Stimulated activated CD4-positive, alpha-beta T cell treated with anti-CD3 and anti-CD28 coated beads, Interleukin-2, amount 100 ng/mL, for 4 hours (primary cell): ENCODE results near the gene PREX1.
"Not testable (repeated sequence)": the region's sequence is repeated elsewhere in the genome, so short reads cannot be mapped to it uniquely, and the experiment has no call there.

Source experiments
- DNase-seq: peaks from one replicate; pipeline ENCODE4 v3.0.0-alpha.2; 2020; ENCODE audit warnings: low read depth

Gene PREX1

GRCh38 chr20:48826480-48826879 is 1.3 kb downstream of the PREX1 start:
- not testable (repeated sequence) for DNase-seq

GRCh38 chr20:48826069-48826468 is 1.7 kb downstream of the PREX1 start:
- DNase-seq = no peak

- DNase-seq = no peak
These were observed 2.3 kb downstream of the PREX1 start for GRCh38 chr20:48825566-48825920.

DNA sequence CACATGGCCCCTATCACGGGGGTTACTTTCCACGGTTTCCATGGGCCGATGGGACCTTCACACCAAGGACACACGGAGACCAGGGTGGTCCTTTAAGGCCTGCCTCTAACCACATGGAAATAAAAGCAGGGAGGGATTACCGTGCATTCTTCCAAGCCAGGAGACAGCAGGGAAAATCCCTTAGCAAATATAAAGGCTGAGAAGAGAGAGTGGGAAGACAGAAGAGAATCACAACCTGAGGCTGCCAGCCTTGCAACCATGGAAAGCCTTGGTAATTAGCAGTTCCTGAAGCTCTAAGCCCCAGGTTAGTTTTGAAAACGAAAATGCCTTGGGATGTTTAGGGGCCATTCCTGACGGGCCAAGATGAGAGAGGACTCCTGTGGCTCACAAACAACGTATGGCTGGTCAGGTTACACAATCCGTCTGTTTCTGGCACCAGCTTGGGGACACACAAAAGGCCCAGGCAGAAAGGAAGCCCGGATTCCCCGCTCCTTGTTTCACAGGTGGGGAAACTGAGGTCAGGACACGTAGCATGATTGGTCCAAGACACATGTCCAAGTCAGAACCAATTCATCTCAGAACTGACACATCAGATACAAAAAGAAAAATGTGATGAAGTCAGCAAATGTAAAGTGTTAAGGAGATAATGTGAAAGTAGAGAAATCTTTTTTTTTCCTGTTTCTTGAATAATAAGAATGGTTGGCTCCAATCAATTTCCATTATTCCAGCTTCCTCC is 2.8 kb downstream of the PREX1 start:
- DNase-seq = no peak

DNA sequence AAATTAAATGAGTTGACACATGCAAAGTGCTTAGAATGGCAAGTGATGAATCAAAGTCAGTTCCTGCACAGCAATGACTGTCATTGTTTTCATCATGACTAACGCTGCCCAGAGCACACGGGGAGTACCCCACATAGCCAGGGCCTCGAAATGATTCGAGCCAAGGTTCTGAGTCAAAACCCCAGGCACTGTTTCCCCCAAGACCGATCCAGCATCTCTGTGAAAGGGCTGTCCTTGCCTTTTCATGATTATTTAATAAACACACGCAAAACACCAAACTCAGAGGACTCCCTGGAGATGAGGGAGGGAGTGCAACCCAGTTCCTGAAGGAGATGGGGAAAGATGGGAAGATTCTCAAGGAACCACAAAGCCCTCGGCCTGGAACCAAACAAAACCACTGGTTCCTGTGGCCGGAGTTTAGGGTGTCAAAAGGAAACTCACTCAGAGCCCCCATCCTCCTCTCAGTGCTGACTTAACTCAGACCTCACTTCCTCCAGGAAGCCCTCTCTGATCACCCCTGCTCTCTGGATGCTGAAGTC is 3.8 kb downstream of the PREX1 start:
- DNase-seq = peak; percentile 42

DNA sequence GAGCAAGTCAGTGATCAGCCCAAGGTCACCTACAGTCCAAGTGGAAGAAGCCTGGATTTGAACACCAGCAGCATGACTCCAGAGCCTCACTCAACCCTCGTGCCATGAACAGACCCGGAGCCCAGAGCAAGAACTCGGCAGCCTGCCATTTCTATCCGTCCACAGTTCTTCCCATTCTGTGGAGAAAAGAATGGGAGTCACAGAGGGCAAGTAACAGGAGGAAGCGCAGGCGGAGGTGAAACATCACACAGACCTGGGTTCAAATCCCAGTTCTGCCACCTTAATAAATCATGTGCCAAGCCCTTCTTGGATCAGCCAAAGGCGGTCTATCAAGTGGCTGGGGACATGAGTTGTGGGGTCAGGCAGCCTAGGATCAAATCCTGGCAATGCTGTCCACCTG is 4.3 kb downstream of the PREX1 start:
- DNase-seq = no peak

- no peak for DNase-seq
These were observed 4.9 kb downstream of the PREX1 start for GRCh38 chr20:48822879-48823385.

GRCh38 chr20:48822178-48822577 is 5.6 kb downstream of the PREX1 start:
- DNase-seq = no peak

DNA sequence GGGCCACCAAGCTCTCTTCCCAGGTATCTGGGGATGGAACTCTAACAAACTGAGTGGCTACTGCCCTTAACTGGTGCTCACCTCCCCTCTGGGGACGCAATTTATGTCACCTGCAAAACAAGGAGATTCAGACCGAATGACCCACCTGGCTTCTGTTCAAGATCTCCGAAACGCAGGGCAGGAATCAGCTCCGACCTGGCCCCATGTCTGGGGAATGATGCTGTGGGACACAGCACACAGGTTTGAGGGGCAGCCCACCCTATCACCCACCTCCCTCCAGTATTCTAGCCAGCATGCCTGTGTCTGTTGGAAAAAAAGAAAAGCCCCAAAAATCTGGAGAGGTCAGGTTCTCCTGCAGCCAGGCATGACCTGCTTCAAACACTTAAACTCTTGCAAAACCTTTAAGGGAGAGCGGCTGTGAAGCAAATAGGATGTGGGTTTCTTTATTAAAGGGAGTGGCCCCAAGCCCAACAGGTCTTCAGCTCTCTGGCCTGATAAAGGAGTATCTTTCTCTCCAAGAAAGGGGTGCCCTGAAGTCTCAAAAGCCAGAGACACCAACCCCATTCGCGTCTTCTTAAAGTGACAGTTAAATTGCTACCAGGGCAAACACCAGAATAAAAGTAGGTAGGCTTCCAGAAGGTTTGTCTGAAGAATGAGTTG is 6.4 kb downstream of the PREX1 start:
- DNase-seq = no peak

- DNase-seq = no peak
These were observed 7.2 kb downstream of the PREX1 start for GRCh38 chr20:48820649-48820973.

DNA sequence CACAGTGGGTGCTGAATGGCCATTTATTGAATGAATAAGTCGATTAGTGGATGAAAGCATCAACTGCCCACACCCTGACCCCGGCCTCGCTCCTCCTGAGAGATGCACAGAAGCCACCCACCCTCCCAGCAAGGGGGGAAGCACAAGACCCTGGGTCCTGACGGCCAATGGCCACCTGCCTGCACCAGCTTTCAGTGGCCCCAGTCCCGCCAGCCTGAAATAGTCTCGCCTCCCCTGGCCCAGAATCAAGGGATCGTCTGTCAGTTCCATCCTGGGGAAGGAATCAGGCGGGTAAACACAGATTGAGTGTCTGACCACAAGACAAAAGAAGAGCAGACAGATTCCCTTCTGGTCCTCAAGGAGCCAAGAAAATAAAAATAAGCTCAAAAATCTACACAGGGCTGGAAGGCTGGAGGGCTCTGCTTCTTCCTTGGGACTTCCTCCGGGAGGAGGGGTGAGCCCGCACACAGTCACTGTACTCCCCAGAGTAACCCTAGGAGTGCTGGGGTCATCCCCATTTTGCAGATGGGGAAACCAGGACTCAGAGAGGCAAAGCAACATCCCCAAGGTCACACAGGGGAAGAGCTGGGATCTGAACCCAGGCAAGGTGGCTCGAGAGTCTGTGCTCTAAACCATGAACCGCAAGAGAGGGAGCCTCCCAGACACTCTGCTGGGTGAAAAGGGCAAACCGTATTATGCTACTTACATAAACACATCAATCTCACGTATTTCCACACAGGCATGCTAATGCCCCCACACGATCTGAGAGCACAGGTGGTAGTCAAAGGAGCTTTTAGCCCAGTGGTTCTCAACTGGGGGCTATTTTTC is 7.8 kb downstream of the PREX1 start:
- no peak for DNase-seq

GRCh38 chr20:48819089-48819488 is 8.7 kb downstream of the PREX1 start:
- DNase-seq = no peak

GRCh38 chr20:48818481-48818987 is 9.3 kb downstream of the PREX1 start:
- no peak for DNase-seq

- DNase-seq = no peak
These were observed 9.8 kb downstream of the PREX1 start for GRCh38 chr20:48818031-48818370.

DNA sequence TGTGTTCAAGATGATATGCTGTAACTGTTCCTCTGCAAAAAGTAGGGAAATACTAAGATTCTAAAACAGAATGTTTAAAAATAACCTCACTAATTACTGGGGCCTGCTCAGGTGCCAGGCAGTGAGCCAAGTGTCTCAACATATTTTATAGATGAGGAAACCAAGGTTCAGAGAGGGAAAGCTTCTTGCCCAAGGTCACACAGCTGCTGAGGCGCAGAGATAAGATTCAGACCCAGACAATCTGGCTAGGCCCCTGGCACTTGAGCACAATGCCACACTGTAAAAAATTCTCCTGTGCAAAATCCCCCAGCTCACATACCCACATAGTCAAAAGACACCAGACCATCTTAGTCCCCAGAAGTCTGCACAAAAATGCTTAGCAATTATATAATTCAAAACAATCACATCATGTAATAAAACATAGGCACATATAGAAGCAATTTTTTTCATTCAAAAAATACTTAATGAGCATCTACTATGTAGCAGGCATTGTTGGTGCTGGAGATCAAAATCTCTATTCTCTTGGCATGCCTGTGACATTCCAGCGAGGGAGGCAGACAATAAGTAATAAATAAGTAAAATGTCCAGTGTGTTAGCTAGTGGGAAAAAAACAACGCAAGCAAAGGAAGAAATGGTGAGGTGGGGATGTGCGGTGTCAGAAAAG is 10.3 kb downstream of the PREX1 start:
- no peak for DNase-seq

GRCh38 chr20:48816282-48817205 is 11.3 kb downstream of the PREX1 start:
- no peak for DNase-seq

GRCh38 chr20:48815537-48815936 is 12.3 kb downstream of the PREX1 start:
- DNase-seq = no peak

- DNase-seq = no peak
These were observed 13.2 kb downstream of the PREX1 start for GRCh38 chr20:48814633-48815032.

GRCh38 chr20:48813930-48814546 is 13.8 kb downstream of the PREX1 start:
- DNase-seq = no peak

- no peak for DNase-seq
These were observed 14.4 kb downstream of the PREX1 start for GRCh38 chr20:48813446-48813747.
